ENCODE results near the gene ZNF236. TPM values are rescaled to one million over a fixed set of nuclear protein-coding genes. Genes with fewer than 3 reads are reported as not detected.

The ZNF236 gene
- total RNA-seq, 2 experiments from 2014 or later = 25.7 to 27.9 TPM

- no peaks in the 10 kb centered on the region for H3K27me3 ChIP-seq (ENCODE audit: control insufficient read depth in 1 of 2, insufficient read depth in 2 of 2, low read length in 2 of 2)
- no peak for ATAC-seq (ENCODE audit: poor library complexity)
- Mint-ChIP-seq H3K4me1 (ENCODE audit: low read depth) (peaks cover 25% of the 10 kb centered on the region), H3K27ac (no peak overlapping the region), H3K36me3 (ENCODE audit: low read depth) (peaks cover 18% of the 10 kb centered on the region), H3K27me3 (no peaks in the 10 kb centered on the region), H3K4me3 (no peak overlapping the region), H3K9me3 (no peaks in the 10 kb centered on the region)
- no peak overlapping the region for H3K4me3 ChIP-seq (ENCODE audit: low read length)
- H3K4me1 ChIP-seq (ENCODE audit: insufficient read depth, low read length) = peaks cover 32% of the 10 kb centered on the region
- peaks cover 28% of the 10 kb centered on the region for H3K36me3 ChIP-seq (ENCODE audit: insufficient read depth, low read length)
- intact Hi-C loops (cut with DNase I, micrococcal nuclease) = loop anchor here (2.0 kb wide), 2 partner anchors 17 to 57 kb away; no protein-coding TSS in a partner anchor
- TF ChIP-seq CTCF (IDR thresholded peaks at IDR 0.05) = no peak
- no peak overlapping the region for H3K27ac ChIP-seq (ENCODE audit: low read depth in 1 of 2, low read length in 2 of 2)
- no peak for DNase-seq
- CTCF ChIA-PET = no interaction called here
- no peaks in the 10 kb centered on the region for H3K9me3 ChIP-seq (ENCODE audit: control insufficient read depth in 1 of 2, insufficient read depth in 1 of 2, low read length in 2 of 2)
- POLR2A ChIA-PET = no interaction called here
These were observed 183.4 kb downstream of the ZNF236 start for GRCh38 chr18:77005651-77006195.

GRCh38 chr18:77006305-77007175 is 184.2 kb downstream of the ZNF236 start:
- no peak overlapping the region for H3K27ac Mint-ChIP-seq
- no peaks in the 10 kb centered on the region for H3K27me3 ChIP-seq (ENCODE audit: control insufficient read depth in 1 of 2, insufficient read depth in 2 of 2, low read length in 2 of 2)
- CTCF ChIA-PET = no interaction called here
- H3K4me3 ChIP-seq (ENCODE audit: low read length) = no peak overlapping the region
- POLR2A ChIA-PET = interaction anchor here (0.7 kb wide), 1 partner anchor 10 kb away, joined by 3 read pairs; no protein-coding TSS in a partner anchor
- TF ChIP-seq CTCF (IDR thresholded peaks at IDR 0.05) = no peak
- H3K9me3 Mint-ChIP-seq = no peaks in the 10 kb centered on the region
- no peaks in the 10 kb centered on the region for H3K27me3 Mint-ChIP-seq
- no peak overlapping the region for H3K4me3 Mint-ChIP-seq
- H3K36me3 Mint-ChIP-seq (ENCODE audit: low read depth) = peaks cover 26% of the 10 kb centered on the region
- no peak overlapping the region for H3K27ac ChIP-seq (ENCODE audit: low read depth in 1 of 2, low read length in 2 of 2)
- DNase-seq (no peak), ATAC-seq (ENCODE audit: poor library complexity) (no peak)
- H3K9me3 ChIP-seq (ENCODE audit: control insufficient read depth in 1 of 2, insufficient read depth in 1 of 2, low read length in 2 of 2) = no peaks in the 10 kb centered on the region
- peaks cover 32% of the 10 kb centered on the region for H3K4me1 ChIP-seq (ENCODE audit: insufficient read depth, low read length)
- H3K36me3 ChIP-seq (ENCODE audit: insufficient read depth, low read length) = peaks cover 35% of the 10 kb centered on the region
- intact Hi-C loops (cut with DNase I, micrococcal nuclease) = loop anchor here in 1 of 2 experiments (2.0 kb wide), 1 partner anchor 16 kb away; no protein-coding TSS in a partner anchor
- peaks cover 24% of the 10 kb centered on the region for H3K4me1 Mint-ChIP-seq (ENCODE audit: low read depth)

- ATAC-seq (ENCODE audit: poor library complexity) = no peak
- no peak overlapping the region for H3K27ac ChIP-seq (ENCODE audit: low read depth in 1 of 2, low read length in 2 of 2)
These were observed 184.9 kb downstream of the ZNF236 start for GRCh38 chr18:77007251-77007650.

More at GRCh38 chr18:77007251-77007650, 184.9 kb downstream of the ZNF236 start:
- Mint-ChIP-seq H3K9me3 (no peaks in the 10 kb centered on the region), H3K4me1 (ENCODE audit: low read depth) (peaks cover 30% of the 10 kb centered on the region), H3K36me3 (ENCODE audit: low read depth) (peaks cover 33% of the 10 kb centered on the region), H3K27ac (no peak overlapping the region), H3K4me3 (no peak overlapping the region), H3K27me3 (no peaks in the 10 kb centered on the region)
- TF ChIP-seq CTCF (IDR thresholded peaks at IDR 0.05) = no peak
- no peak overlapping the region for H3K4me3 ChIP-seq (ENCODE audit: low read length)
- H3K27me3 ChIP-seq (ENCODE audit: control insufficient read depth in 1 of 2, insufficient read depth in 2 of 2, low read length in 2 of 2) = no peaks in the 10 kb centered on the region
- no peaks in the 10 kb centered on the region for H3K9me3 ChIP-seq (ENCODE audit: control insufficient read depth in 1 of 2, insufficient read depth in 1 of 2, low read length in 2 of 2)
- CTCF ChIA-PET = interaction anchor here (0.6 kb wide), 1 partner anchor 132 kb away, joined by 3 read pairs; no protein-coding TSS in a partner anchor
- peaks cover 32% of the 10 kb centered on the region for H3K4me1 ChIP-seq (ENCODE audit: insufficient read depth, low read length)
- POLR2A ChIA-PET = interaction anchor here (0.7 kb wide), 1 partner anchor 9 kb away, joined by 3 read pairs; no protein-coding TSS in a partner anchor
- H3K36me3 ChIP-seq (ENCODE audit: insufficient read depth, low read length) = peaks cover 41% of the 10 kb centered on the region
- no peak for DNase-seq
- intact Hi-C loops (cut with DNase I, micrococcal nuclease) = loop anchor here in 1 of 2 experiments (2.0 kb wide), 1 partner anchor 16 kb away; no protein-coding TSS in a partner anchor
